IMR-90 (cell line): ENCODE data around the gene GPR62. TPM values are rescaled to one million over a fixed set of nuclear protein-coding genes. Genes with fewer than 3 reads are reported as not detected.

Experiments
- ATAC-seq: fragments of 200-7000 bp; cut with Tn5 transposase; 2 replicates; pipeline ENCODE4 v1.9.1; 2020; ENCODE audit warnings: low read depth, mild to moderate bottlenecking, moderate library complexity
- BruUV-seq: library from RNA; stranded (reverse); fragments of 400-500 nt; replicated peaks from 2 replicates; lab custom pipeline; 2021; lab: Mats Ljungman, UMichigan
- CTCF ChIA-PET: fragments of 300-600 bp; formaldehyde crosslinking; extraction: SDS; loops from one replicate; lab custom pipeline; 2021; ENCODE audit warnings: antibody characterized with exemption; lab: Yijun Ruan, JAX
- POLR2A ChIA-PET: fragments of 300-600 bp; sonication (Branson Sonifier 250); formaldehyde crosslinking; loops from one replicate; lab custom pipeline; 2022; ENCODE audit warnings: antibody characterized with exemption; ENCODE audit not compliant: unreplicated experiment; lab: Charles Lee
- DNase-seq: peaks from one replicate; pipeline ENCODE4 v3.0.0; 2013
- H2AFZ ChIP-seq: replicated peaks from 2 replicates; pipeline ENCODE3; 2013; ENCODE audit warnings: low read length, mild to moderate bottlenecking; ENCODE audit not compliant: poor library complexity
- H2AK5ac ChIP-seq: 2 replicates; pipeline ENCODE4 v1.6.1; 2013; ENCODE audit warnings: low read depth, low read length, inconsistent platforms
- H2AK9ac ChIP-seq: replicated peaks from 2 replicates; pipeline ENCODE3; 2013; ENCODE audit warnings: mild to moderate bottlenecking, low read depth, low read length, moderate library complexity; ENCODE audit not compliant: poor library complexity
- H2BK120ac ChIP-seq: 2 replicates; pipeline ENCODE4 v1.6.1; 2013; ENCODE audit warnings: low read depth, low read length, inconsistent platforms
- H2BK15ac ChIP-seq: 3 replicates; pipeline ENCODE4 v1.6.1; 2013; ENCODE audit warnings: low read depth, low read length, inconsistent platforms
- H2BK20ac ChIP-seq: 2 replicates; pipeline ENCODE4 v1.6.1; 2013; ENCODE audit warnings: low read depth, mild to moderate bottlenecking, inconsistent platforms, low read length, moderate library complexity
- H2BK5ac ChIP-seq: 2 replicates; pipeline ENCODE4 v1.6.1; 2013; ENCODE audit warnings: mild to moderate bottlenecking, low read depth, low read length, inconsistent platforms; ENCODE audit not compliant: poor library complexity, severe bottlenecking
- H3K14ac ChIP-seq: replicated peaks from 2 replicates; pipeline ENCODE4 v1.6.1; 2013; ENCODE audit warnings: low read depth, low read length, inconsistent platforms
- H3K18ac ChIP-seq: 2 replicates; pipeline ENCODE4 v1.6.1; 2013; ENCODE audit warnings: low read depth, low read length, control low read depth
- H3K23ac ChIP-seq: 2 replicates; pipeline ENCODE4 v1.6.1; 2013; ENCODE audit warnings: low read depth, low read length, inconsistent platforms
- H3K27ac ChIP-seq: 2 replicates; pipeline ENCODE4 v1.5.1; 2013; ENCODE audit warnings: mild to moderate bottlenecking, control low read depth, low read length; ENCODE audit not compliant: insufficient read depth
- H3K27me3 ChIP-seq: 2 replicates; pipeline ENCODE4 v1.6.1; 2013; ENCODE audit warnings: low read length; ENCODE audit not compliant: control insufficient read depth, insufficient read depth
- H3K36me3 ChIP-seq: 2 replicates; pipeline ENCODE4 v1.6.1; 2013; ENCODE audit warnings: low read length, mixed read lengths; ENCODE audit not compliant: control insufficient read depth, insufficient read depth
- H3K4ac ChIP-seq: 2 replicates; pipeline ENCODE4 v1.6.1; 2013; ENCODE audit warnings: low read depth, low read length, inconsistent platforms
- H3K4me1 ChIP-seq: 2 replicates; pipeline ENCODE4 v1.6.1; 2013; ENCODE audit warnings: low read length, mixed read lengths; ENCODE audit not compliant: control insufficient read depth, insufficient read depth
- H3K4me2 ChIP-seq: 2 replicates; pipeline ENCODE4 v1.6.1; 2013; ENCODE audit warnings: low read depth, mild to moderate bottlenecking, control low read depth, low read length, moderate library complexity
- H3K4me3 ChIP-seq: 2 replicates; pipeline ENCODE4 v1.5.1; 2013; ENCODE audit warnings: low read depth, mild to moderate bottlenecking, control low read depth, low read length, moderate library complexity; ENCODE audit not compliant: insufficient read depth
- H3K56ac ChIP-seq: 2 replicates; pipeline ENCODE4 v1.6.1; 2013; ENCODE audit warnings: low read length, inconsistent platforms; ENCODE audit not compliant: insufficient read depth; ENCODE audit errors: extremely low read depth
- H3K79me1 ChIP-seq, 2 experiments: 2 replicates each; pipeline ENCODE4 v1.6.1; 2013; ENCODE audit warnings: low read length in 2 of 2, inconsistent platforms in 1 of 2, low read depth in 1 of 2
- H3K9ac ChIP-seq: 2 replicates; pipeline ENCODE4 v1.6.1; 2013; ENCODE audit warnings: low read depth, low read length, control low read depth
- H3K9me1 ChIP-seq: 2 replicates; pipeline ENCODE4 v1.6.1; 2013; ENCODE audit warnings: low read length, inconsistent platforms; ENCODE audit not compliant: insufficient read depth
- H3K9me3 ChIP-seq: 2 replicates; pipeline ENCODE4 v1.6.1; 2013; ENCODE audit warnings: low read length; ENCODE audit not compliant: control insufficient read depth, insufficient read depth
- H4K20me1 ChIP-seq: 2 replicates; pipeline ENCODE4 v1.6.1; 2013; ENCODE audit warnings: low read length, inconsistent platforms; ENCODE audit not compliant: insufficient read depth
- H4K5ac ChIP-seq: 2 replicates; pipeline ENCODE4 v1.6.1; 2013; ENCODE audit warnings: mild to moderate bottlenecking, low read depth, low read length, control low read depth
- H4K8ac ChIP-seq, 2 experiments: 2 replicates each; pipeline ENCODE4 v1.6.1; 2013; ENCODE audit warnings: low read depth in 2 of 2, low read length in 2 of 2, control low read depth in 1 of 2, inconsistent platforms in 1 of 2
- H4K91ac ChIP-seq: 2 replicates; pipeline ENCODE4 v1.6.1; 2013; ENCODE audit warnings: low read depth, low read length, inconsistent platforms; ENCODE audit not compliant: insufficient read depth
- BHLHE40 ChIP-seq: fragments of 150-350 bp; IDR thresholded peaks from 2 replicates; pipeline ENCODE4 v1.6.1; 2016; ENCODE audit warnings: mild to moderate bottlenecking, low read depth, low read length
- CEBPB ChIP-seq: IDR thresholded peaks from 2 replicates; pipeline ENCODE4 v1.6.1; 2012; ENCODE audit warnings: low read depth, low read length, improper control_type of control experiment
- CHD1 ChIP-seq: IDR thresholded peaks from 2 replicates; pipeline ENCODE4 v1.6.1; 2012; ENCODE audit warnings: low read depth, low read length, improper control_type of control experiment
- CTCF ChIP-seq: conservative IDR thresholded peaks from 2 replicates; pipeline ENCODE4 v1.5.1; 2012; ENCODE audit warnings: mild to moderate bottlenecking, low read depth, low read length, improper control_type of control experiment
- ELK1 ChIP-seq: fragments of 150-350 bp; IDR thresholded peaks from 2 replicates; pipeline ENCODE4 v1.6.1; 2016; ENCODE audit warnings: low read depth, mild to moderate bottlenecking, low read length, moderate library complexity, borderline replicate concordance
- FOS ChIP-seq: fragments of 150-350 bp; IDR thresholded peaks from 2 replicates; pipeline ENCODE4 v1.6.1; 2016; ENCODE audit warnings: low read depth, low read length
- MAFK ChIP-seq: IDR thresholded peaks from 2 replicates; pipeline ENCODE4 v1.6.1; 2012; ENCODE audit warnings: low read depth, low read length, improper control_type of control experiment
- MAZ ChIP-seq: IDR thresholded peaks from 2 replicates; pipeline ENCODE4 v1.6.1; 2012; ENCODE audit warnings: low read depth, mild to moderate bottlenecking, low read length, improper control_type of control experiment, moderate library complexity, borderline replicate concordance
- MXI1 ChIP-seq: IDR thresholded peaks from 2 replicates; pipeline ENCODE4 v1.6.1; 2012; ENCODE audit warnings: low read depth, mild to moderate bottlenecking, low read length, moderate library complexity, borderline replicate concordance
- NFE2L2 ChIP-seq: fragments of 150-350 bp; IDR thresholded peaks from 2 replicates; pipeline ENCODE4 v1.6.1; 2016; ENCODE audit warnings: low read depth, mild to moderate bottlenecking, low read length
- POLR2A ChIP-seq: IDR thresholded peaks from 2 replicates; pipeline ENCODE4 v1.6.1; 2012; ENCODE audit warnings: mild to moderate bottlenecking, low read depth, low read length
- RAD21 ChIP-seq: IDR thresholded peaks from 2 replicates; pipeline ENCODE4 v1.6.1; 2012; ENCODE audit warnings: low read length, improper control_type of control experiment
- RCOR1 ChIP-seq: IDR thresholded peaks from 2 replicates; pipeline ENCODE4 v1.6.1; 2012; ENCODE audit warnings: mild to moderate bottlenecking, low read length, improper control_type of control experiment; ENCODE audit not compliant: insufficient replicate concordance
- RFX5 ChIP-seq: IDR thresholded peaks from 2 replicates; pipeline ENCODE4 v1.8.0; 2012; ENCODE audit warnings: low read depth, mild to moderate bottlenecking, low read length, moderate library complexity
- SMC3 ChIP-seq: fragments of 150-350 bp; IDR thresholded peaks from 2 replicates; pipeline ENCODE4 v1.6.1; 2016; ENCODE audit warnings: low read depth, mild to moderate bottlenecking, antibody characterized with exemption, low read length, moderate library complexity
- USF2 ChIP-seq: fragments of 150-350 bp; IDR thresholded peaks from 2 replicates; pipeline ENCODE4 v1.6.1; 2017; ENCODE audit warnings: mild to moderate bottlenecking, antibody characterized with exemption, low read length, low read depth
- WGBS, 2 experiments: methylation state at CpG; one replicate each; pipeline versions ENCODE4 v1.1.5 to v1.1.7; 2013; ENCODE audit warnings: missing lambda C conversion rate in 2 of 2; ENCODE audit not compliant: insufficient read length in 1 of 2; ENCODE audit errors: extremely low coverage in 2 of 2; 5-methylcytosine and 5-hydroxymethylcytosine counted together
- dilution Hi-C: fragments of 300-500 bp; cut with HindIII; formaldehyde crosslinking; loops from one replicate; pipeline ENCODE4 v1.14.3; 2018; ENCODE audit warnings: low sequenced_read_pairs; ENCODE audit not compliant: unreplicated experiment
- in situ Hi-C: fragments of 300-500 bp; cut with MboI; formaldehyde crosslinking; loops from 3 replicates; pipeline ENCODE4 v1.14.3; 2019; ENCODE audit warnings: low sequenced_read_pairs, inconsistent platforms, mixed read lengths
- intact Hi-C: fragments of 100-400 bp; cut with micrococcal nuclease; formaldehyde crosslinking; loops from 2 replicates; pipeline ENCODE4 v1.10.0; 2022
- polyA plus RNA-seq, 3 experiments: library from polyadenylated mRNA; depleted of rRNA; stranded (reverse); fragments of >200 nt; gene quantifications; 2 replicates each; pipeline ENCODE4 v1.2.3, GENCODE V29; 2012; ENCODE audit warnings: low replicate concordance in 1 of 3
- total RNA-seq: library from RNA; depleted of rRNA; stranded (reverse); fragments of >200 nt; gene quantifications from 2 replicates; pipeline ENCODE4 v1.2.3, GENCODE V29; 2012

The GPR62 gene
- total and polyA plus RNA-seq, 2 of the 4 experiments (the other 2 are of a cell fraction): under 0.01 TPM; not detected in 1

- no peak overlapping the region for H2BK5ac ChIP-seq
- H2AK5ac ChIP-seq: no peak overlapping the region
- H3K4me1 ChIP-seq: peaks cover 5% of the 10 kb centered on the region
- no peak overlapping the region for H3K27ac ChIP-seq
- intact Hi-C loops: no loop called here
- no peak overlapping the region for H3K9ac ChIP-seq
- H3K23ac ChIP-seq: no peak overlapping the region
- H2BK15ac ChIP-seq: no peak overlapping the region
- BruUV-seq: no TSS peak
- dilution Hi-C loops: no loop called here
- H2AK9ac ChIP-seq: no peak overlapping the region
- H3K9me1 ChIP-seq: peaks cover 7% of the 10 kb centered on the region
- H3K4ac ChIP-seq: no peak overlapping the region
- H4K91ac ChIP-seq: no peak overlapping the region
- ChIA-PET CTCF (interaction anchor here (0.6 kb wide), 1 partner anchor 467 kb away, joined by 3 read pairs; no protein-coding TSS in a partner anchor), POLR2A (no interaction called here)
- no peak overlapping the region for H2BK20ac ChIP-seq
- no peak overlapping the region for H3K4me2 ChIP-seq
- no peak overlapping the region for H4K5ac ChIP-seq
- H4K20me1 ChIP-seq: no peaks in the 10 kb centered on the region
- H3K27me3 ChIP-seq: no peaks in the 10 kb centered on the region
- H3K56ac ChIP-seq: no peak overlapping the region
- peaks cover 2% of the 10 kb centered on the region; the same call in 1 of the 2 replicates for H3K36me3 ChIP-seq
- H3K14ac ChIP-seq: no peak overlapping the region
- H2BK120ac ChIP-seq: no peak overlapping the region
- no peak overlapping the region for H3K4me3 ChIP-seq
- peaks cover 2 to 5% of the 10 kb centered on the region in 2 experiments; a peak in 1 of 4 replicates for H3K79me1 ChIP-seq
- ATAC-seq (no peak), DNase-seq (no peak)
- TF ChIP-seq SMC3: no peak
- TF ChIP-seq POLR2A: no peak
- TF ChIP-seq MAFK: no peak
- no peak for TF ChIP-seq ELK1
- no peak for TF ChIP-seq MXI1
- TF ChIP-seq NFE2L2: no peak
- TF ChIP-seq CTCF: no peak
- TF ChIP-seq FOS: no peak
- TF ChIP-seq CEBPB: no peak
- no peak for TF ChIP-seq RAD21
- no peak for TF ChIP-seq CHD1
- TF ChIP-seq MAZ: no peak
- TF ChIP-seq RFX5: no peak
- TF ChIP-seq RCOR1: no peak
- no peak for TF ChIP-seq BHLHE40
- no peak for TF ChIP-seq USF2
- WGBS, 2 experiments: 90% methylated on average over 6 of the region's 10 CpGs; no CpG with 5 or more reads in 1 of the 2 experiments
- H2AFZ ChIP-seq: no peak overlapping the region
- H4K8ac ChIP-seq: no peak overlapping the region
- no peaks in the 10 kb centered on the region for H3K9me3 ChIP-seq
- H3K18ac ChIP-seq: no peak overlapping the region
- in situ Hi-C loops: loop anchor here (25.0 kb wide), 1 partner anchor 561 kb away; the partner anchor contains the start of genes MANF and RBM15B
Measured at GRCh38 chr3:51948016-51948580, 7.1 kb upstream of the GPR62 start.
